Stimulated activated CD4-positive, alpha-beta T cell treated with anti-CD3 and anti-CD28 coated beads, Interleukin-12 subunit alpha, Interleukin-12 subunit beta, amount 100 ng/mL, for 48 hours (primary cell): ENCODE measurements around the gene ABCC3.

Experiments
- DNase-seq, 3 donors: peaks; one replicate each; pipeline ENCODE4 v3.0.0-alpha.2; 2020; ENCODE audit warnings: low read depth in 2 of 3, low spot score in 1 of 3

Gene ABCC3

DNA sequence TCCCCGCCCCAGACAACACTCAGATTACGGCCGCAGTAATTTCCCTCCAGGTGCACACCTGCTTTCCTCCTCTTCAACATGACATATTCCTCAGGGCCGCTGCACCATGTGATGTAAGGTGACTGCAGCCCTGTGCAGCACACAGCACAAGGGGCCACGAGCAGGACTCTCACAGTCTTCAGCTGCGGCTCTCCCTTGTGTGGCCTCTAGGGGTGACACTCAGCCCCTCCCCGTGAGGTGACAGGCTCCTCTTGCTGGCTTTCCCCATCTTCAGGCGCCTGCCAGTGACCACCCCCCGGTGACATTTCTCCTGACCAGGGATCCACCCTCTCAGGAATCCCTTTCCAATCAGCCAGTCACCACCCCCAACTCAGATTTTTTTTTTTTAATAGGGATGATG lies 31.3 kb upstream of the ABCC3 start:
- DNase-seq: no peak

DNA sequence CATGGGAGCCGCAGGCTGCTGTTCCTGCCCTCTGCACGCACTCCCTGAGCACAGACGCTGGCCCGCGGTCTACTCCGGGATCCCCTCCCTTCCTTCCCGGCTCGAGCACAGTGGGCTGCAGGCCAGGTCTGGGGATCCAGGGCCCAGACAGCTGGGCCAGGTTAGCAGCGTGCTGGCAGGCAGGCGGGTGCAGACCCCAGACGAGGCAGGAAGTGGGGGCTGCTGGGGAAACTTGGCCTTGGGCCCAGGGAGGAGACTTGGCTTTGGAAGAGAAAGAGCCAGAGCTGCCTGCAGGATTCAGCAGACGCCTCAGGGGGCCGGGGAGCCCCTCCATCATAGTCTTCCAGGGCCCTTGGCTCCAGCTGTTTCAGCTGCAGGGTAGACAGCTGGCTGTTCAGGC lies 30.2 kb upstream of the ABCC3 start:
- DNase-seq: no peak

DNA sequence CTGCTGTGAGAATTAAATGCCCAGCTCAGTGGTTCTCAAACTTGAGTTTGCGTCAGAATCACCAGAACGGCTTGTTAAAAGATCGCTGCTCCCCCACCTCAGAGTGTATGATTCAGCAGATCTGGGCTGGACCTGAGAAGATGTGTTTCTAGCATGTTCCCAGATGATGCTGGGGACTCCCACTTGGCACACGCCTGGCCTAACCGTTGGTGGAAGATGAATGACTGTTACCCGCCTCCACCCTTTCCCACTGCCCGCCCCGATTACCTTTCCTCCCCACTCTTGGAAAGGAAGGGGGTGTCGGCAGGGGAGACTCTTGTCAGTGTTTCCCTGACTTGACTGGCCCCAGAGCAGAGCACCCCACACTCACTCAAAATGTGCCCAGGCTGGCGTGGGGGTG lies 29.3 kb upstream of the ABCC3 start:
- DNase-seq: no peak

DNA sequence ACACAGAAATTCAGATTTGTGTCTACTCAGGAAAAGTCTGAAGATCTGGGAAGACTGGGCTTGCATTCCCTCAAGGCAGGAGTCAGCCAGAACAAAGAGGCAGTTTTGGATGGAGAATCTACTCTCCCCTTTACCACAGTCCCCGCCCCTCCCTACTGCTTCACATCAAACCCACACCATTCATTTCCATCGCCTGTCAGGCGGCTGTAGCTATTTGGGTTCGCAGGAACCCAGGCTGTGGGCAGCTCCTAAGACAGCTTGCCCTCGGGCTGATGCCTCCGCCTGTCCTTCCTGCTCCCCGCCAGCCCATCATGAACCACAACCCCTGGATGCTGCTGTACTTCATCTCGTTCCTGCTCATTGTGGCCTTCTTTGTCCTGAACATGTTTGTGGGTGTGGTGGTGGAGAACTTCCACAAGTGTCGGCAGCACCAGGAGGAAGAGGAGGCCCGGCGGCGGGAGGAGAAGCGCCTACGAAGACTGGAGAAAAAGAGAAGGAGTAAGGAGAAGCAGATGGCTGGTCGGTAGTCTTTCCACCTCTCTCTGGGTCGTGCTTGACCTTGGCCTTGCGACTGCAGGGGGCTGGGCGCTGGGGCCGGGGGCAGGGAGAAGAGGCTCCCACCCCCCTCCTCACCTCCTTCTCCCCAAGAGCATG lies 27.0 kb upstream of the ABCC3 start:
- DNase-seq: no peak

DNA sequence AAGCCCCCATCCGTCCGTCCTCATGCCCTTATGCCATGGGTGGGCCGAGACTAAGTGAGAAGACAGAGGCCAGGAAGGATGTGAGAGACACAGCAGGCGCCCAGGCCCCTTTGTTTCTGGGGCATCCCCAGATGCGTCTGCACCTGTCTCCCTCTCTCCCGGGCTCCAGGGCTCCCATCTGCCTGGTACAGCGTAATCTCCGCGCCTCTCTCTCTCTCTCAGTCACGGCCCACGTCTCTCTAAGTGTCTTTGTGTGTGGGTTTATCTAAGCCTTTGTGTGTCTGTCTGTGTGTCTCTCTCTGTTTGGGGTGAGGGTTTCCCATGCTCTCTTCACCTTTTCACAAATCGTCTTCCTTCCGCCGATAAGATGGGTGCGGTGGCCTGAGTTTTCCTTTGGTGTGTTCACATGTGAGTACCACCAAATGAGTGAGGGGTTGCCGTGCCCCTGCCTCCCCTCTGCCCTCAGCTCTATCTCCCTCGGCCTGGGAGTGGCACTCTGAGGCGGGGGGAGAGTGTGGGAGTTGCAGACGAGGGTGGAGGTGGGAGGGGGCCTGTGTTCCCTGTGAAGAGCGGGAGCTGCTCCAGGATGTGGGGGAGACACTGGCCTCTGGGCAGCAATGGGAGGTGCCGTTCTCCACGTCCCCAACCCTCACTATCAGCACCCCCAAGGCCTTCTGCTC lies 25.8 kb upstream of the ABCC3 start:
- DNase-seq: no peak

DNA sequence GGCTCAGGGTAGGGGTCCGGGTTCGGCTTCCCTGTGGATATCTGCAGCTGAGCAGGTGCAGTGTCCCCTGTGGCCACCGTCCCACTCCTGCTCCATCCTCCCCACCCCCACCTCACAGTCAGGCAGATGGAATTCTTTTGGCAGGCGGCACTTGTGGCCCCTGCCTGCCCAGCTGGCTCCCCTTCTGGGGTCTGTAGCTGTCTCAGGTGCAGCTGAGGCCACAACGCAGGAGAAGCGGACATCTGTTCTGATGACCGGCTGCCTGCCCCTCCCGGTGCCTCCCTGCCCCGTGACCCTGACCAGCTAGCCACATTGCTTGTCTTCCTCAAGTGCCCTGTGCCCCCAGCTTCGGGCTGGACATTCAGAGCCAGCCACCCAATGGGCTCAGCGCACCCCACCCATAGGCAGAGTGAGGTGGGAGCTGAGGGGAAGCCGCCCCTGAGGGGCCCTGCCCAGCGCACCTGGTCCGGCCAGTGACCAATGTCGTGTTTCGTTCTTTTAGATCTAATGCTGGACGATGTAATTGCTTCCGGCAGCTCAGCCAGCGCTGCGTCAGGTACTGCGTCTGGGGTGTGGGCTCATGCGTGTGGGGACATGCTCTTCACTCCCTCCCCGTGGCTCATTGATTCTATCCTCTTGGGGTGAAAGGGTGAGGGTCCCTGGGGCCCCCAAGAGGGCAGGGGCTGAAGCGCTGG lies 25.2 kb upstream of the ABCC3 start:
- no peak for DNase-seq

DNA sequence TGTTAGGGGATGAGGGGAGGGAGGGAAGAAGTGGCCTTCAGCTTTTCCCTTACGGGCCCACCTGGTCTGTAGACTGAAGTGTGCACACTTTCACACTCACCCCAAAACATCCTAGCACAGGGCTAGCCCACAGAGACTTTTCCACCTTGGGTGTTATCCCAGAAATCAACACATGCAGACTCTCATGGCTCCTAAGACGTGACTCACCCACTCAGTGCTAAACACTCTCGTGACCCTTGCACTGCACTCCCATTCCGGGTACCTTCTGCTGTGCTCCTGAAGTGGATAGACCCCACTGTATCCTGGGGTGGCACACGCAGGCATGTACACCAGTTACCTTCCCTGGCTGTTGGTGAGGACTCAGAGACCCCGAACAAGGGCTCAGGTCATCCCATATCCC lies 23.0 kb upstream of the ABCC3 start:
- no peak for DNase-seq

DNA sequence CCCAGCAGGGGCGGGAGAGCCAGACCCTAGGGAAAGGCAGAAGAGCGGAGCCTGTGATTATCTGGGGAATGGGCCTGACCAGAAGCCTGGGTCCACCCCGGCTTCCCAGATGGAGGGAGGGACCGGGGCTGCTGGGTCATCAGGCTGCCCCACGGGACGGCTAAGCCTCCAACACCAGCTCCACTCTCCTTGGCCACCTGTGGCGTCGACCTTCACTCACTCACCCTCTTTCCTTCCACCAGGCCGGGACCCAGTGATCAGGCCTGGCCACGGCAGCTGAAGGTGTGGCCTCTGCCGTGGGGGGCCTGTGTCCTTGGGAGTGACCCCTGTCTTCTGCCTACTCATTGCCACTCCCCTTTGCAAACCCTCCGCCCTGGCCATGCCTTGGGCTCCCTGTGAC lies 22.4 kb upstream of the ABCC3 start:
- no peak for DNase-seq

DNA sequence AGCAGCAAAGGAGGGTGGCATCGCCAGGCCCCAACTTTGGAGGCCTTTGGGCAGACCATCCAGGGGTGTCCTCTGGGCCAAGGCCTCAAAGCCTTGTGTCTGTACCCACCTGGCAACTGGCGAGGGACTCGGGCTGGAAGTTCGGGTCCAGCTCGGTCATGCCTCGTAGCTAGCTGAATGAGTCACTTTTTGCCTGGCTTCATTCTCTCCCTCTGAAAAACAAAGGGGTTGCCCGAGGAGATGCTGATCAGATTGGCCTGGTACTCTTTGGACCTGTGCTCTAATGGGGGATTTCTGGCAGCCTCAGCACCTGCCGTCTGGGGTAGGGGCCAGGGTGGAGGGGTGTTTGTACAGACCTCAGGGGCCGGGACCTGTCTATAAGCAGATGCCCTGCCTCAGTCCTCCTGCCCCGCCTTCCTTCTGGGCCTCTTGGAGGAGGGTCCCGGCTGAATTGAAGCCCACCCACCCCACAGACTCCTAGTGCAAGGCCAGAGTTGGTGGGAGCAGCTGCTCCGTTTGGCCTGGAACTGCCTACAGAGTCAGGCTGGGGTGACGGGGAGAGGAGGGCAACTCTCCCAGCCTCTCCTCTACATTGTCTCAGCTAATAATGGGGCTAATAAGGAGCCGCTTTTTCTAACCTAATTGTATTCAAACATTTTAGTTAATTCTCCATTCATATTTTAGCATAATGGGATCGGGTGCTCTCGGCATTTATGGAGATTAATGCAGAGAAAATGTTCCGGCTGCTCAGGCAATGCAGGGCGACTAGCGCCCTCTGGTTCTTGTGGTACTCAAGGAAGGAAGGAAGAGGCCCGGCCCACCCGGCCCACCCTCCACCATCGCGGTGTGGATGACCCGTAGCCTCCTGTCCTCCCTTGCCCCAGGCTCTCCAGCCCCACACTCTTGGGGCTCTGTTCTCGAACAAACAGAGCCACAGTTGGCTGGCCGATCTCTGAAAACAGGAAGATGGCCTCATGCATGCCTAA lies 21.4 kb upstream of the ABCC3 start:
- no peak for DNase-seq

DNA sequence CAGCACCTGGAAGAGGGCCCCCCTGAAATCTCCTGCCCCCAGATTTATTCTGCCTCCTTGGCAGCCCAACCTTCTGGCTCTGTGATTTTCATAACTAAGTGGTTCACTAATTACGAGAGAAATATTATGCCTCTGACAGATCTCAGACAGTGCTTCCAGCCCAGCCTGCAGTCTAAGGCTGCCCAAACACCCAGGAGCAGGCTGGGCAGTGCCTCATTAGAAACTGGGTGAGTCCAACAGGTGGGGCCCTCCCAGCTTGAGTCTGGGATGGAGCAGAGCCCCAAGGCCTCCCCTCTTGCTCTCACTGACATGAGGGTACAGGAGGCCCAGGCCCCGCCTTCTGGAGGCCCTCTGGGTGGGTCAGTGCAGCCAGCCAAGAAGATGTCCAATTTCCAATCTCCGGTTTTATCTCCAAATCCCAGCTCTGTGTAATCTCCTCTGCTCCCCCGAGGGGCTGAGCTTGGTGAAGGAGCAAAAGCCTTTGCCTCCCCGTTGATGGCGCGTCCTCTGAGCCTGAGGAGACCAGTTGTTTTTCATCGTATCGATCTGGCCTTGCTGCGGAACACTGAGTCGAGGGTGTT lies 20.1 kb upstream of the ABCC3 start:
- DNase-seq: no peak

DNA sequence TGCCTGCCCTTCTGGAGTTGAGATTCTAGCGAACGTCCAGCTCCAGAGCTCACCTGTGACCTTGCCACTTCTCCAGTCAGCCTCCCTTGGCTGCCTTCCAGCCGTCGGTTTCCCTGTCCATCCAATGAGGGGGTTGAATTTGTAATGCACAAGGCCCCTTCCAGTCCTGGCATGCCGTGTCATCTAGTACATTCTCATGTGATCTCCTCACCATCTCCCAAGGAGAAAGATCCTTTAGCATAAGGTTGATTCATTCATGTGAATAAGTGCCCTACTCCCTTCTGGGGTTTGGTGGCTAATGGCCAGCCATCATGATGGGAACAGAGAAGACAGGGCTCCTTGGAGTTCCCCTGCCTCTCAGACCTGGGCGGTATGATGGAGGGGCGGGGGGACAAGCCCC lies 18.9 kb upstream of the ABCC3 start:
- DNase-seq: no peak

DNA sequence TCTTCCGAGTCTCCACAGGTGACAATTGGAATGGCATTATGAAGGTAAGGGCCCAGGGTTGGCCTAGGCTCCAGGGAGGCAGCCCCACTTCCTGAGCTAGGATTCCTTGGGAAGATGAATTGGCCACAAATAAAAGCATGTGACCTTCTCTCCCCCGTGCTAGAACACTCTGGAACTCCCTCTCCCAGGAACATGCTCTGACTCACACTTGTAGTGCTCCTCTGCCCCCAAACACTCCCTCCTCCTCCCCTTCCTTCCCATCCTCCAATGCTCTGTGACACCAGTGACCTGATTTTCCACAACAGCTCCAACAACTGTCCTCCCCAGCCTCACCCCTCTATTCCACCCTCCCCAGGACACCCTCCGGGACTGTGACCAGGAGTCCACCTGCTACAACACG lies 16.4 kb upstream of the ABCC3 start:
- no peak for DNase-seq

DNA sequence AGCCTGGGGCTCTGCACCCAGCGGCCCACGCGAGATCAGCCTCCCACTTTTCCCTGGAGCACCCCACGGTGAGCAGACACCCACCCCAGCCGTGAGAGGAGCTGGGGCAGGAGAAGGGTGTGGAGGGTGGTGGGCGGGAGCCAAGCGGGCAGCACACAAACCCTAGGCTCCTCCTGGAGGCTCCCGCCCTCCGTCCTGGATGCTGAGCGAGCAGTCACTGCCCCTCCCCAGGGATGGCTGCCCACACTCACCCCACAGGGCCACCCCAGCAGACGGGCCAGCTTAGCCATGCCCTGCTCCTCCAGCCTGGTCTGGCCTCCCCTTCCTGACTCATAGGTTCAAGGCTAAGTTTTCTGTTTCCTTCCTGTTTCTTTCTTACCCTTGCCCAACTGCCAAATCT lies 15.7 kb upstream of the ABCC3 start:
- no peak for DNase-seq

DNA sequence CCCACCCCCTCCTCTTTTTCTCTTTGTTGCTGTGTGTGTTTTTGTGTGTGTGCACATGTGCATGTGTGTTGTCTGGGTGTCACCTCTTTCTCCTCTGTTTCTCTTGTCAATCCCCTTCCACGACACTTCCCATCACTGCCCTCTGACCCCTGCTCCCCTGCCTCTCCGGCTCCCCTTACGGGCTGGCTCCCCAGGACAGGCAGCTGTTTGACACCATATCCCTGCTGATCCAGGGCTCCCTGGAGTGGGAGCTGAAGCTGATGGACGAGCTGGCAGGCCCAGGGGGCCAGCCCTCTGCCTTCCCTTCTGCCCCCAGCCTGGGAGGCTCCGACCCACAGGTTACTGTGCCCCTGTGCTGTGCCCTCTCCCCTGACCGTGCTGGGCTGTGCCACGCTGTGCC lies 15.2 kb upstream of the ABCC3 start:
- no peak for DNase-seq

DNA sequence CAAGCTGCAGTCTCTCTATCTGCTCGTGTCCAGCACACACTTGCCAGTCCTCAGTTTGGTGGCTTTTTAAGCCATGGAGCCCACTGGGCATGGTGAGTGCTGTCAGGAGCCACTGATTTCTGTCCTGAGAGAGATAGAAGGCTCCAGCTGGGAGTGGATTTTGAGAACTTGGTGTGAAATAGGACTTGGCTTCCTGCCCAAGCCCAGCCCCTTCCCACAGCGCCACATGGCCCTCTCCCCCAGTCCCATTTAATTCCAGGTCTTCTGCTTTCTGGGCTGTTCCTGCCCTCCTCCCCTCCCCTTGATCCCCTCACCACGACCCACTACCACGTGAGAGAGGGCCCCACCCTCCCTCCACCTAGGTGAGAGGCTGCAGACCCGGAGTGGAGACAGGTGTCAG lies 14.4 kb upstream of the ABCC3 start:
- DNase-seq: no peak

DNA sequence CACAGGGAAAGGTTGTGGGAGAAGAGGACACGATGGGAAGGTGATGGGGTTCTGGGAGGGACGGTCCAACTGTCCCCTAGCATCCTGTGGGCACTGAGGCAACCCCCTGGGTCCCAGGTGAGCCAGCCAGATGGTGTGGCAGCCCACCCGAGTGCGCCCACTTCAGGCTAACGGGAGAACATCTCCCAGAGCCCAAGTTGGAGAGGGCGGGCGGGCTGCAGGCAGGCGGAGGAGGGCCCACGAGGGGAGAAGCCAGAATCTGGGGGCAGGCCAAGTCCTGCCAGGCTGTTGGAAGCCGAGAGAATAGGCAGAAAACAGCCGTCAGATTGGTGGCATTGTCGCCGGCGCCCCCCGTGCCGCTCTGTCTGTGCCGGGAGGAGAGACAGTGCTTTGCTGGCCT lies 13.8 kb upstream of the ABCC3 start:
- no peak for DNase-seq

DNA sequence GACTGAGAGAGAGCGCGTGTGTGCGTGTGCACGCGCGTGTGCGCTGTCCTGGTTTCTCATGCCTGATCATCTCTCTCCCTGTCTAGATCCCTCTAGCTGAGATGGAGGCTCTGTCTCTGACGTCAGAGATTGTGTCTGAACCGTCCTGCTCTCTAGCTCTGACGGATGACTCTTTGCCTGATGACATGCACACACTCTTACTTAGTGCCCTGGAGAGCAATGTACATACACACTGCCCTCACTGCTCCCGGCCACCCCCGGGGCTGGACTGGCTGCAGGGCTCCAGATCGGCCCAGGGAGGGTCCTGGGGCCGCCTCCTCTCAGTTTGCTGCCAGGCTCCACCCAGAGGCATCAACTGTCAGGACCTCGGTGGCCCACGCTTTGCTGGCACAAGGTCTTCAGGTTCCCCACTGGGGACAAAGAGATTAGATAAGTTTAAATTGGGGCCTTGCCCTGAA lies 13.1 kb upstream of the ABCC3 start:
- no peak for DNase-seq

DNA sequence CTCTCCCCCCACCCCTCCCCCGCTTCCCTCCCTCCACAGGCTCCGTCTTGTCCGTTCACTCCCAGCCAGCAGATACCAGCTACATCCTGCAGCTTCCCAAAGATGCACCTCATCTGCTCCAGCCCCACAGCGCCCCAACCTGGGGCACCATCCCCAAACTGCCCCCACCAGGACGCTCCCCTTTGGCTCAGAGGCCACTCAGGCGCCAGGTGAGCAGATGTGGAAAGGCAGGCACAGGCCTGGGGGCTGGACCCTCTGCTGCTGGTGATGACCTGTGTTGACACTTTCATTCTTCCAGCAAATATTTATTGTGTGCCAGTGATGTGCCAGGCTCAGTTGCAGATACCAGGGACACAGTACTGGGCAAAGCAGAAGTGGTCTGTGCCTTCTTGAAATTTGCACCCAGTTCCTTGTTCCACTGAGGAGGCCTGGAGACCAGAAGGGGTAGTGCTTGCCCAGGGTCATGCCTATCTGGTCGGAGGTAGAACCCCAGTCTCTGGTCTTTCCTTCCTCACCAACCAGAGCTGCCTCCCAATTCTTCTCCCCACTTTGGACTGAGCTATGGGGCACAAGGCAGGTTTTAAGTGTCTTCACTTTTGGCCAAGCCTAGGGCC lies 10.3 kb upstream of the ABCC3 start:
- no peak for DNase-seq

DNA sequence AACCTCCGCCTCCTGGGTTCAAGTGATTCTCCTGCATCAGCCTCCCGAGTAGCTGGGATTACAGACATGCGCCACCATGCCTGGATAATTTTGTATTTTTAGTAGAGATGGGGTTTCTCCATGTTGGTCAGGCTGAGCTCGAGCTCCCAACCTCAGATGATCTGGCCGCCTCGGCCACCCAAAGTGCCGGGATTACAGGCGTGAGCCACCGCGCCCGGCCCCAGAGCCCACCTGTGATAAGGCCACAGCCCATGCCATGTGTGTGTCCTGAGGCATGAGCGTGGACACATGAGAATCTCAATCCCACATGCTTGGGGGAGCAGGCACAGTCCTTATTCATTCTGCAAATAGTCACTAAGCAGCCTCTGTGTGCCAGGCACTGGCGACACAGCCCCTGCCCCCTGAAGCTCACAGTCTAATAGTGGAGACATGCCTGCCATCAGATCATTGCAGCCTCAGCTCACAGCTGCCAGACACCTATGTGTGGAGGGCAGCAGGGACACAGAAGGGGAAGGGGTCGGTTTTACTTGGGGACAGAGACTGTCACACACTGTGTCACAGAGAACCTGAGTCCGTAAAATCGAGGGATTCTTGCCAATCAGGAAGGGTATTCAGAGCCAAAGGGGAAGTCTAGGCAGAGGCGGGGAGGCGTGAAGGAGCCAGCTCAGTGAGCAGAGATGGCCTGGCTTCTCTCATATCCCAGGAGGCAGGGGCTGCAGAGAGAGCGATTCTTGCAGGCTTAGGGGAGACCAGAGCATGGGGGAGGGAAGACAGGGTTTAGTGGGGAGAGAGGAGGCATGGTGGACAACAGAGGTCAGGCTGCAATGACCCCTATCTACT lies 9.4 kb upstream of the ABCC3 start:
- no peak for DNase-seq
